GM12878 (cell line): ENCODE measurements around the gene NLRC3. TPM values are rescaled to one million over a fixed set of nuclear protein-coding genes. Genes with fewer than 3 reads are reported as not detected.

Source experiments
- ATAC-seq: fragments of 200-7000 bp; cut with Tn5 transposase; 3 replicates; pipeline ENCODE4 v1.9.1; 2020; ENCODE audit warnings: mild to moderate bottlenecking, moderate library complexity
- BruUV-seq: library from RNA; stranded (reverse); fragments of 400-500 nt; replicated peaks from 2 replicates; lab custom pipeline; 2021; lab: Mats Ljungman, UMichigan
- CTCF ChIA-PET: fragments of 300-600 bp; sonication (Branson Sonifier 250); formaldehyde crosslinking; extraction: SDS; loops from one replicate; lab custom pipeline; 2021; ENCODE audit warnings: inconsistent platforms; lab: Yijun Ruan, JAX
- POLR2A ChIA-PET: fragments of 350-600 bp; formaldehyde crosslinking; extraction: SDS; loops from one replicate; lab custom pipeline; 2021; ENCODE audit warnings: inconsistent platforms; lab: Charles Lee
- RAD21 ChIA-PET: fragments of 300-600 bp; sonication (Branson Sonifier 250); formaldehyde crosslinking; loops from one replicate; lab custom pipeline; 2023; ENCODE audit warnings: antibody characterized with exemption; ENCODE audit not compliant: unreplicated experiment; lab: Charles Lee
- SMC1A ChIA-PET: fragments of 300-600 bp; sonication (Branson Sonifier 250); formaldehyde crosslinking; loops from one replicate; lab custom pipeline; 2023; ENCODE audit not compliant: unreplicated experiment, uncharacterized antibody; lab: Charles Lee
- DNase-seq: peaks from one replicate; pipeline ENCODE4 v3.0.0-alpha.2; 2011; ENCODE audit warnings: low read depth, low spot score
- FAIRE-seq: peaks from 3 replicates; lab custom pipeline; 2011; peaks lifted over from hg19 to GRCh38; lab: Jason Lieb, UNC
- H2AFZ ChIP-seq: 2 replicates; pipeline ENCODE4 v1.6.0; 2011; ENCODE audit warnings: low read depth, low read length, control low read depth; ENCODE audit not compliant: control insufficient read depth
- H3K27ac ChIP-seq: 2 replicates; pipeline ENCODE4 v1.5.1; 2011; ENCODE audit warnings: control low read depth; ENCODE audit not compliant: control insufficient read depth, insufficient read depth
- H3K27me3 ChIP-seq, 2 experiments: replicated peaks in 1 of 2; 2 replicates each; pipeline versions ENCODE4 v1.6.0 to v1.6.1; 2011; ENCODE audit warnings: low read length in 1 of 2; ENCODE audit not compliant: control insufficient read depth in 2 of 2, insufficient read depth in 2 of 2
- H3K36me3 ChIP-seq, 2 experiments: 2 replicates each; pipeline ENCODE4 v1.5.1; 2011; ENCODE audit warnings: low read length in 1 of 2; ENCODE audit not compliant: control insufficient read depth in 2 of 2, insufficient read depth in 2 of 2
- H3K4me1 ChIP-seq: 2 replicates; pipeline ENCODE4 v1.6.1; 2011; ENCODE audit warnings: mild to moderate bottlenecking, low read length, moderate library complexity, mixed read lengths; ENCODE audit not compliant: control insufficient read depth, insufficient read depth
- H3K4me2 ChIP-seq: 2 replicates; pipeline ENCODE4 v1.6.0; 2011; ENCODE audit warnings: control low read depth; ENCODE audit not compliant: control insufficient read depth, insufficient read depth
- H3K4me3 ChIP-seq: fragments of 200-600 bp; sonication (generic); 2 replicates; pipeline ENCODE4 v1.5.1; 2016
- H3K79me2 ChIP-seq: 2 replicates; pipeline ENCODE4 v1.6.0; 2011; ENCODE audit warnings: low read length; ENCODE audit not compliant: control insufficient read depth, insufficient read depth
- H3K9ac ChIP-seq: 2 replicates; pipeline ENCODE4 v1.8.0; 2011; ENCODE audit warnings: low read length, control low read depth, mixed read lengths; ENCODE audit not compliant: control insufficient read depth, insufficient read depth
- H3K9me3 ChIP-seq: replicated peaks from 3 replicates; pipeline ENCODE4 v1.5.1; 2011; ENCODE audit warnings: mild to moderate bottlenecking, low read length; ENCODE audit not compliant: control insufficient read depth, insufficient read depth
- H4K20me1 ChIP-seq: 2 replicates; pipeline ENCODE4 v1.6.0; 2011; ENCODE audit not compliant: control insufficient read depth, insufficient read depth
- BMI1 ChIP-seq: fragments of 450-650 bp; IDR thresholded peaks from 2 replicates; pipeline ENCODE4 v1.6.1; 2016; ENCODE audit warnings: mild to moderate bottlenecking, moderate library complexity, borderline replicate concordance
- CBX5 ChIP-seq: sonication (generic); IDR thresholded peaks from 2 replicates; pipeline ENCODE4 v1.6.1; 2016; ENCODE audit warnings: low read depth, moderate library complexity, mild to moderate bottlenecking, inconsistent platforms
- DPF2 ChIP-seq: fragments of 450-650 bp; IDR thresholded peaks from 2 replicates; pipeline ENCODE4 v1.6.1; 2017; ENCODE audit warnings: mild to moderate bottlenecking
- EED ChIP-seq: sonication (generic); IDR thresholded peaks from 2 replicates; pipeline ENCODE4 v1.6.1; 2016; ENCODE audit warnings: antibody characterized with exemption, low read depth
- ESRRA ChIP-seq: IDR thresholded peaks from 2 replicates; pipeline ENCODE4 v1.6.1; 2012; ENCODE audit warnings: mild to moderate bottlenecking, low read length, improper control_type of control experiment
- HCFC1 ChIP-seq: fragments of 150-350 bp; IDR thresholded peaks from 2 replicates; pipeline ENCODE4 v1.6.1; 2014; ENCODE audit warnings: low read length
- HDAC2 ChIP-seq: fragments of 200-600 bp; sonication (generic); IDR thresholded peaks from 2 replicates; pipeline ENCODE4 v1.6.1; 2017
- NFYA ChIP-seq: IDR thresholded peaks from 2 replicates; pipeline ENCODE4 v1.6.1; 2011; ENCODE audit warnings: low read depth, mild to moderate bottlenecking, low read length, improper control_type of control experiment, borderline replicate concordance
- NR2C2 ChIP-seq: IDR thresholded peaks from 2 replicates; pipeline ENCODE4 v1.6.1; 2011; ENCODE audit warnings: borderline replicate concordance, low read depth; ENCODE audit not compliant: control insufficient read depth, insufficient read length
- SUZ12 ChIP-seq: fragments of 200-600 bp; sonication (generic); IDR thresholded peaks from one replicate; pipeline ENCODE4 v1.6.1; 2018; ENCODE audit warnings: antibody characterized with exemption, mild to moderate bottlenecking; ENCODE audit not compliant: unreplicated experiment
- TBL1XR1 ChIP-seq: IDR thresholded peaks from 2 replicates; pipeline ENCODE4 v1.6.1; 2012; ENCODE audit warnings: low read depth, low read length, improper control_type of control experiment
- ZBED1 ChIP-seq: IDR thresholded peaks from 2 replicates; pipeline ENCODE4 v1.6.1; 2016; ENCODE audit warnings: borderline replicate concordance
- ZNF207 ChIP-seq: fragments of 450-650 bp; IDR thresholded peaks from 2 replicates; pipeline ENCODE4 v1.6.1; 2014; ENCODE audit warnings: antibody characterized with exemption, mild to moderate bottlenecking, borderline replicate concordance
- WGBS: methylation state at CpG from one replicate; pipeline ENCODE4 v1.1.6; 2016; ENCODE audit warnings: low lambda C conversion rate; ENCODE audit not compliant: insufficient replicate concordance, insufficient coverage; ENCODE audit errors: missing lambda C conversion rate; 5-methylcytosine and 5-hydroxymethylcytosine counted together
- in situ Hi-C: fragments of 300-500 bp; cut with MboI; formaldehyde crosslinking; loops from 9 replicates; pipeline ENCODE4 v1.14.3; 2018; ENCODE audit warnings: mixed read lengths
- intact Hi-C: fragments of 100-400 bp; cut with micrococcal nuclease; formaldehyde crosslinking; loops from one replicate; pipeline ENCODE4 v1.14.2; 2022; ENCODE audit not compliant: unreplicated experiment
- polyA plus RNA-seq, 11 experiments: library from polyadenylated mRNA; depleted of rRNA in 4 of 11; unstranded in 6 of 11; stranded (reverse) in 5 of 11; fragments of >200 nt; fragmentation: Nextera tagmentation in 4 of 11; fragmentation: Illumina TruSeq in 1 of 11; extraction: Ambion mirVana in 4 of 11; extraction: Trizol in 1 of 11; gene quantifications; 1 replicate in 1 of 11; 2 replicates in 10 of 11; pipeline versions ENCODE4 v1.2.1 to v1.2.3, GENCODE V29; 2011 to 2016; ENCODE audit warnings: inconsistent platforms in 2 of 11, missing spikeins in 2 of 11, low read depth in 1 of 11
- total RNA-seq, 4 experiments: library from RNA; depleted of rRNA in 3 of 4; stranded (reverse); fragments of >200 nt in 3 of 4; fragmentation: Illumina TruSeq in 1 of 4; extraction: Trizol in 1 of 4; gene quantifications; 2 replicates each; pipeline versions ENCODE4 v1.2.1 to v1.2.3, GENCODE V29; 2013 to 2021

Gene NLRC3
- total and polyA plus RNA-seq, 10 of the 15 experiments (the other 5 are each of a cell fraction or from before 2014, with no cell fraction given), result 2.2 to 17.8 (median 7.6) TPM

GRCh38 chr16:3513892-3514583 lies 63.2 kb downstream of the NLRC3 start:
- DNase-seq (no peak), FAIRE-seq (no peak), ATAC-seq (peak; percentile 47)
- Histone ChIP-seq H2AFZ (no peak overlapping the region), H4K20me1 (no peaks in the 10 kb centered on the region), H3K9me3 (no peaks in the 10 kb centered on the region), H3K4me1 (peaks cover 10% of the 10 kb centered on the region), H3K27ac (no peak overlapping the region), H3K79me2 (no peaks in the 10 kb centered on the region), H3K27me3 (no peaks in the 10 kb centered on the region), H3K36me3 (peaks cover 0 to 3% of the 10 kb centered on the region in 2 experiments; a peak in 2 of 4 replicates), H3K4me2 (no peak overlapping the region), H3K9ac (no peak overlapping the region), H3K4me3 (no peak overlapping the region)
- in situ Hi-C loops (no loop called here), intact Hi-C loops (no loop called here)
- BruUV-seq, result no TSS peak
- WGBS, result 41% methylated on average over 7 of the region's 7 CpGs
- TF ChIP-seq ESRRA (no peak), HCFC1 (no peak), SUZ12 (no peak), CBX5 (no peak), DPF2 (no peak), ZNF207 (no peak), BMI1 (no peak), EED (no peak), HDAC2 (no peak), NFYA (no peak), ZBED1 (no peak), NR2C2 (no peak), TBL1XR1 (no peak)
- ChIA-PET CTCF (interaction anchor here (1.0 to 1.1 kb wide), 2 partner anchors 12 to 108 kb away, joined by 3 to 4 read pairs; no protein-coding TSS in a partner anchor), RAD21 (no interaction called here), SMC1A (no interaction called here), POLR2A (interaction anchor here (0.6 to 1.0 kb wide), 2 partner anchors 8 to 436 kb away, joined by 4 to 7 read pairs; no protein-coding TSS in a partner anchor)
